Mucosa of stomach (tissue), 1 donor: ENCODE measurements around the gene NPLOC4.

Experiments
- H3K27me3 ChIP-seq: one replicate; pipeline ENCODE4 v1.7.0; 2013; ENCODE audit warnings: mild to moderate bottlenecking, low read length; ENCODE audit not compliant: control insufficient read depth, insufficient read depth
- H3K36me3 ChIP-seq: one replicate; pipeline ENCODE4 v1.7.0; 2013; ENCODE audit warnings: low read length; ENCODE audit not compliant: control insufficient read depth, insufficient read depth
- H3K4me1 ChIP-seq: one replicate; pipeline ENCODE4 v1.7.0; 2013; ENCODE audit warnings: mild to moderate bottlenecking, low read length; ENCODE audit not compliant: control insufficient read depth, insufficient read depth
- H3K4me3 ChIP-seq: one replicate; pipeline ENCODE4 v1.7.0; 2013; ENCODE audit warnings: low read length
- H3K9ac ChIP-seq: one replicate; pipeline ENCODE4 v1.7.0; 2013; ENCODE audit warnings: mild to moderate bottlenecking, low read length, moderate library complexity
- H3K9me3 ChIP-seq: one replicate; pipeline ENCODE4 v1.7.0; 2013; ENCODE audit warnings: mild to moderate bottlenecking, low read length, moderate library complexity; ENCODE audit not compliant: control insufficient read depth
- donor health status: Pancreatic carcinoma.

Gene NPLOC4

GRCh38 chr17:81545160-81545949 lies 91.6 kb downstream of the NPLOC4 start:
- no peak overlapping the region for H3K4me3 ChIP-seq
- H3K36me3 ChIP-seq, result no peaks in the 10 kb centered on the region
- no peaks in the 10 kb centered on the region for H3K4me1 ChIP-seq
- H3K9ac ChIP-seq, result no peak overlapping the region
- H3K9me3 ChIP-seq, result no peaks in the 10 kb centered on the region
- H3K27me3 ChIP-seq, result no peaks in the 10 kb centered on the region

DNA sequence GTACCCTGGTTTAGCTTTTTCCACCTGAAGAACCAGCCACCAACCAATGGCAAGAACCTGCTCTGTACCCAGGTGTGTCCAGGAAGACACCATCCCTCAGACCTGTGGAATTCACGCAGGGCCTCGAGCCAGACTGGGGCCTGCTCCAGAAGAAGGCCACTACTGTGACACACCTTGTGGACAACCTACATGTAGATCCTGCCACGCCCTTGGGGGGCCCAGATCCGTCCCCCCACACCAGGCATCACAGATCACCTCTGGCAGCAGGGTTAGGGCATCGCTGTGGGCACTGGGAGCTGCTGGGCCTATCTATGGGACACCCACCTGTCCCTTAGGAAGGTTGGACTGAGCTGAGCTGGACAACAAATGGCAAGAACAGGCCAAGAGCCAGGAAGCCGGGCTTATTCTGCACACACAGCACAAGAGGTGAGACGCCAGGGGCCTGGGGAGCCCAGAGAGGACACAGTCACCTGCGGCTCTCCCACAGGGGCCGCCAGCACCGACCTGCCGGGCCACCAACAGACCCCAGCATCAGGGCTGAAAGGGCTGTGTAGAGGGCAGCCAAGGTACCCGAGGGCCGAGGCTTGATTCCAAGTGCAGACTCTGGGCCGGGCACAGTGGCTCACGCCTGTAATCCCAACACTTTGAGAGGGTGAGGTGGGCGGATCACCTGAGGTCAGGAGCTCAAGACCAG lies 92.5 kb downstream of the NPLOC4 start:
- no peaks in the 10 kb centered on the region for H3K4me1 ChIP-seq
- no peak overlapping the region for H3K4me3 ChIP-seq
- no peaks in the 10 kb centered on the region for H3K36me3 ChIP-seq
- no peaks in the 10 kb centered on the region for H3K9me3 ChIP-seq
- no peak overlapping the region for H3K9ac ChIP-seq
- H3K27me3 ChIP-seq, result no peaks in the 10 kb centered on the region

GRCh38 chr17:81543756-81544155 lies 93.2 kb downstream of the NPLOC4 start:
- Histone ChIP-seq H3K36me3 (no peaks in the 10 kb centered on the region), H3K27me3 (no peaks in the 10 kb centered on the region), H3K9ac (no peak overlapping the region), H3K9me3 (no peaks in the 10 kb centered on the region), H3K4me1 (no peaks in the 10 kb centered on the region), H3K4me3 (no peak overlapping the region)

DNA sequence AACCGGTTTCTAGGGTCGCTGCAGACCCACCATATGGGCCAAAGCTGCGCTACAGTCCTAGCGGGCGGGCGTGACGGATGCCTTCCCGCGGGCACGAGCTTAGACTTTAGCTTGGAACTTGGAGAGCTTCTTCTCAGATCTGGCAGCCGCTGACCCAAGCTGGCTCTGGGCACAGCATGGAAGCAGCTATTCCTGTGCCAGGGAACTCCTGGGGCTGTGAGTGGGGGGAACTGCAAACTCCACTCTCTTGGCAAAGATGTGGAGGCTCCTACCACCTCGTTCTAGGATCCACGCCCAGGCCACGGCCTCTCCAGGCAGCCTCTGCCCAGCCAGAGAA lies 93.6 kb downstream of the NPLOC4 start:
- Histone ChIP-seq H3K4me1 (no peaks in the 10 kb centered on the region), H3K9ac (no peak overlapping the region), H3K9me3 (no peaks in the 10 kb centered on the region), H3K27me3 (no peaks in the 10 kb centered on the region), H3K4me3 (no peak overlapping the region), H3K36me3 (no peaks in the 10 kb centered on the region)

DNA sequence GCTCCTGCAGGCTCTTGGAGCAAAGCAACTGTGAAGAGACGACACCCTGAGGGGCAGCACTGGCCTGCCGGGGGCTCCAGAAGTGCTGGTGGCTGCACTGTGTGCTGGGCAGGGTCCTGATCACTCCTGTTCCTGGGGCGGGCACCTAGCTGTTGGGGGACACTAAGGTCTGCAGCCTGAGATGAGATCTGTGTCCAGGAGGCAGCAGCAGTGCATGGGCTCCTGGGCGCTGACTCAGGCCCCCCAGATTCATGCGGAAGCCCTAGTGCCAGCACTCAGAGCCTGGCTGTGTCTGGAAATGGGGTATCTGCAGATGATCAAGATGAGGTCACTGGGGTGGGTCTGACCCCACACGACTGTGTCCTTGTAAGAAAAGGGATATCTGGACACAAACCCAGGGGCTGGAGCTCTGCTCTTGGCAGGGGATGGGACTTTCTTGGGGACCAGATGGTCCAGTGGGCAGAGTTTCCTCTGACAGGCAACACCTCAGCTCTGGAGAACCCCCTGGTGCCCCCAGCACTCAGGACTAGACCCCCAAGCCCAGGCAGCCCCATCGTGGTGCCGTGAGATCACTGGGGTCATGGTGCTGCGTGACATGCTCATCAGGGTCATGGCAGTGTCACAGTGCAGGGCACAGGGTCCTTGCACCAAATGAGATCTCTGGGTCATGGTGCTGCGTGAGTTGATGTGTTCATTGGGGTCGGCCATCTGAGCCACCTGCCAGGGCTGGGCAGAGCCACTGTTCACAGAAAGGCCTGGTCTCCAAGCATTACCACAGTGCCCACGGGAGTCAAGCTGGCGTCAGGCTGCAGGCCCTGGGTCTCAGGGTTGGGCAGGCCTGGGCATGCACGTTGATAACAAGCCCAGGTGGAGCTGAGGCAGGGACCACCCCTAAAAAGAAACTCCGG lies 94.2 kb downstream of the NPLOC4 start:
- Histone ChIP-seq H3K4me3 (no peak overlapping the region), H3K27me3 (peaks cover 3% of the 10 kb centered on the region), H3K4me1 (peaks cover 4% of the 10 kb centered on the region), H3K9me3 (no peaks in the 10 kb centered on the region), H3K36me3 (no peaks in the 10 kb centered on the region), H3K9ac (no peak overlapping the region)

DNA sequence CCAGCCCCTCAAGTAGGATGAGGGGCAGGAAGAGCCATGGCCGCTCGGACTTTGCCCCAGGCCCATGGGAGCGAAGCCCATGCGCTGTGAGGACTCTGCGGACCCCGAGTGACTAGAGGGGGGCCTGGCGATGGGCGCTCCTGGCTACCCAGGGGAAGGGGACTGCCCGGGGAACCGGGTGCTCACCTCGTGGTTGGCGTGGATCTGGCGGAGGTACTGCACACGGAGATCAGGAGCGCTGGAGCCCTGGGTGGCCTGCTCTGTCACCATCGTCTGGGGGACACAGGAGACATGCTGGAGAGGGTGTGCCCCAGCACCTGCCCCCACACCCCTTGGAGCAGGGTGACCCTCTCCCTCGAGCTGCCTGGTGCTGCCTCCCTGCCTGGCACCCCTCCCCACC lies 95.8 kb downstream of the NPLOC4 start:
- no peaks in the 10 kb centered on the region for H3K9me3 ChIP-seq
- H3K4me3 ChIP-seq, result no peak overlapping the region
- H3K27me3 ChIP-seq, result peaks cover 18% of the 10 kb centered on the region
- peaks cover 18% of the 10 kb centered on the region for H3K4me1 ChIP-seq
- H3K9ac ChIP-seq, result no peak overlapping the region
- no peaks in the 10 kb centered on the region for H3K36me3 ChIP-seq

GRCh38 chr17:81540676-81541027 lies 96.3 kb downstream of the NPLOC4 start:
- Histone ChIP-seq H3K4me1 (peaks cover 21% of the 10 kb centered on the region), H3K9me3 (no peaks in the 10 kb centered on the region), H3K9ac (no peak overlapping the region), H3K36me3 (no peaks in the 10 kb centered on the region), H3K4me3 (no peak overlapping the region), H3K27me3 (peaks cover 23% of the 10 kb centered on the region)

- H3K4me3 ChIP-seq, result no peak overlapping the region
- no peaks in the 10 kb centered on the region for H3K36me3 ChIP-seq
- H3K4me1 ChIP-seq, result peaks cover 21% of the 10 kb centered on the region
- no peak overlapping the region for H3K9ac ChIP-seq
- H3K27me3 ChIP-seq, result peaks cover 24% of the 10 kb centered on the region
- no peaks in the 10 kb centered on the region for H3K9me3 ChIP-seq
Measured at GRCh38 chr17:81539961-81540675, 96.8 kb downstream of the NPLOC4 start.

DNA sequence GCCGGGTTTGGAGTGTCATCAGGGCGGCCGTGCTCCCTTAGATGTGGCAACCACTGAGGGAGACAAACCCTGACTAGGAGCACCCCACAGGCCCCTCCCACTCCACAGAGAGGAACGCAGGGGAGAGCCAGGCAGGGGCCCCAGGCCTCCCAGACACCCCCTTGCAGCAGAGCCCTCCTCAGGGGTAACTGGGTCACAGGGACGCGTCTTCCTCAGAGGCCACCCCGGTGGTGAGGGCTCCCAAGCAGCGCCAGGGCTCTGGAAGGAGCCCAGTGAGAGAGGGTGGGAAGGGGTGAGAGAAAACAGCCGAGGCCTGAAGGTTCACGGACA lies 97.4 kb downstream of the NPLOC4 start:
- H3K36me3 ChIP-seq, result no peaks in the 10 kb centered on the region
- peaks cover 21% of the 10 kb centered on the region for H3K4me1 ChIP-seq
- no peaks in the 10 kb centered on the region for H3K9me3 ChIP-seq
- no peak overlapping the region for H3K9ac ChIP-seq
- H3K27me3 ChIP-seq, result peaks cover 24% of the 10 kb centered on the region
- no peak overlapping the region for H3K4me3 ChIP-seq

DNA sequence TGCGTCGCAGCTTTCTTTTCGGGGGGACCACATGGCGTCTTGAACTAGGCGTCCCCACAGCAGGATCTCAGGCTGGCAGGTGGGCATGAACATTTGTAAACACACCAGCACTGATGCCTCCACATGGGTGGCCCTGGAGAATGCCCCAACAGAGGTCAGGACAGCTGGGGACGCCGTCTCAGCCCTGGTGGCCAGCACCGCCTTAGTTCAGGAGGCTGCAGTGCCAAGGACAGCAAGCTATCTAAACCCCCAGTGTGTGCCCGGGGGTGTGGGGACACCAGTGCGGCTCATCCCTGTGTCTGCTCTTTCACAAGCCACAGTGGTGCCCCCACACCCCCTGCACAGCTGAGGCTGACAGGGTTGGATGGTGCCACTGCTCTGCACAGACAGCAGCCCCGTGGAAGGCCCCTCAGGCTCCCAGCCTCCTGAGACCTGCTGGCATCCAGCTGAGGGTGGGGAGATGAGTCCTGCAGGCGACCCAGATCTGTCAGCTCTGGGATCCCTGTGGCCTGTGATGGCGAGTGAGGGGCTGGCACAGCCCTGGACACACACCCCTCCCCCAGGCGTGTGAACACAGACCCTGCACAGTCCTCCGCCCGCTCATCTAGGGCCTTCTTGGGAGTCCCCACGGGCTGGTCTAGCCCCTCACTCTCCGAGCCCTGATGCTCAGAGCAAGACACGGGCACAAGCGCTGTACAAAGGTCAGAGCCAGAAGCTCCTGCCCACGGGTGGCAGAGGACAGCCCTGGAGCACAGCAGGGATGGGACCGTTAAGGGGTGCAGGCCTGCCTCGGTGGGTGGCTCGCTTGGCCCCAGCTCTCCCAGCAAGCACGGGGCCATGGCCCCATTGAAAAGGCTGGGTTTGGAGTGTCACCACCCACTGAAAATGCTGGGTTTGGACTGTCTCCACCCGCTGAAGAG lies 98.0 kb downstream of the NPLOC4 start:
- peaks cover 30% of the 10 kb centered on the region for H3K27me3 ChIP-seq
- no peaks in the 10 kb centered on the region for H3K36me3 ChIP-seq
- H3K9me3 ChIP-seq, result no peaks in the 10 kb centered on the region
- H3K9ac ChIP-seq, result no peak overlapping the region
- H3K4me3 ChIP-seq, result no peak overlapping the region
- peaks cover 21% of the 10 kb centered on the region for H3K4me1 ChIP-seq
